Hepatocyte (in vitro differentiated cells): ENCODE results near the gene KAT2A.

Experiments
- CTCF ChIP-seq: fragments of 200-600 bp; sonication (generic); IDR thresholded peaks from 2 replicates; pipeline ENCODE4 v1.5.1; 2016; ENCODE audit warnings: antibody characterized with exemption, mild to moderate bottlenecking; ENCODE audit not compliant: poor library complexity
- EZH2 ChIP-seq: fragments of 200-600 bp; sonication (generic); IDR thresholded peaks from 2 replicates; pipeline ENCODE4 v1.6.1; 2016; ENCODE audit warnings: antibody characterized with exemption, mild to moderate bottlenecking, borderline replicate concordance
- EZH2phosphoT487 ChIP-seq: fragments of 200-600 bp; sonication (generic); IDR thresholded peaks from one replicate; pipeline ENCODE4 v1.6.1; 2018; ENCODE audit warnings: antibody characterized with exemption, mild to moderate bottlenecking, low read depth, moderate library complexity; ENCODE audit not compliant: unreplicated experiment, severe bottlenecking

- no peak for TF ChIP-seq CTCF
- TF ChIP-seq EZH2, result no peak
- no peak for TF ChIP-seq EZH2phosphoT487
These were observed 42.7 kb upstream of the KAT2A start for GRCh38 chr17:42163696-42164407.
